HCT116 (cell line): Measurements from ENCODE around the gene BRD4. TPM values are rescaled to one million over a fixed set of nuclear protein-coding genes. Genes with fewer than 3 reads are reported as not detected.

Experiments
- ATAC-seq: fragments of 200-7000 bp; cut with Tn5 transposase; 2 replicates; pipeline ENCODE4 v1.9.1; 2020; ENCODE audit warnings: mild to moderate bottlenecking, moderate library complexity
- BruUV-seq: library from RNA; stranded (reverse); fragments of 400-500 nt; replicated peaks from 2 replicates; lab custom pipeline; 2021; lab: Mats Ljungman, UMichigan
- CTCF ChIA-PET: fragments of 300-600 bp; sonication (Branson Sonifier 250); formaldehyde crosslinking; loops from one replicate; lab custom pipeline; 2021; ENCODE audit warnings: antibody characterized with exemption; lab: Charles Lee
- POLR2A ChIA-PET: fragments of 300-600, 350-600 bp; sonication (Branson Sonifier 250); formaldehyde crosslinking; loops from one replicate; lab custom pipeline; 2021; ENCODE audit warnings: antibody characterized with exemption; lab: Charles Lee
- RAD21 ChIA-PET, 2 experiments: fragments of 300-600 bp; sonication (Branson Sonifier 250); formaldehyde crosslinking; loops; one replicate each; lab custom pipeline; 2023; ENCODE audit warnings: low total read pairs in 2 of 2; ENCODE audit not compliant: uncharacterized antibody in 2 of 2, unreplicated experiment in 2 of 2, low non-redundant PET in 1 of 2; lab: Charles Lee
- DNase-seq: peaks from one replicate; pipeline ENCODE4 v3.0.0-alpha.2; 2010; ENCODE audit warnings: low read depth, low spot score
- H2AFZ ChIP-seq: fragments of 200-600 bp; shearing (Covaris generic), sonication (generic); 2 replicates; pipeline ENCODE4 v1.6.1; 2017; ENCODE audit warnings: low read depth, mixed run types, mixed read lengths, antibody characterized with exemption, low read length; ENCODE audit not compliant: poor library complexity, severe bottlenecking
- H3K27ac ChIP-seq: 2 replicates; pipeline ENCODE4 v1.5.1; 2012; ENCODE audit warnings: low read depth, low read length
- H3K27me3 ChIP-seq: fragments of 200-600 bp; sonication (generic); 2 replicates; pipeline ENCODE4 v1.6.1; 2016; ENCODE audit warnings: mixed run types, low read length, mixed read lengths; ENCODE audit not compliant: insufficient read depth
- H3K36me3 ChIP-seq, 2 experiments: fragments of 200-500 bp in 1 of 2; fragments of 200-600 bp in 1 of 2; sonication (Bioruptor generic) in 1 of 2; sonication (generic) in 1 of 2; 2 replicates each; pipeline versions ENCODE4 v1.5.1 to v1.6.1; 2014 to 2016; ENCODE audit warnings: low read length in 2 of 2, inconsistent platforms in 1 of 2, mixed read lengths in 1 of 2, mixed run types in 1 of 2; ENCODE audit not compliant: insufficient read depth in 2 of 2, control insufficient read depth in 1 of 2
- H3K4me1 ChIP-seq, 2 experiments: fragments of 200-600 bp in 1 of 2; sonication (generic) in 1 of 2; 2 replicates each; pipeline versions ENCODE4 v1.5.1 to v1.6.1; 2012 to 2017; ENCODE audit warnings: low read length in 2 of 2, inconsistent platforms in 1 of 2, mild to moderate bottlenecking in 1 of 2, mixed read lengths in 1 of 2, mixed run types in 1 of 2, moderate library complexity in 1 of 2; ENCODE audit not compliant: insufficient read depth in 2 of 2, control insufficient read depth in 1 of 2
- H3K4me2 ChIP-seq: fragments of 200-600 bp; sonication (generic); 2 replicates; pipeline ENCODE4 v1.6.1; 2017; ENCODE audit warnings: mixed run types, low read length, mixed read lengths
- H3K4me3 ChIP-seq, 2 experiments: fragments of 200-600 bp in 1 of 2; sonication (generic) in 1 of 2; replicated peaks in 1 of 2; 2 replicates each; pipeline ENCODE4 v1.5.1; 2011 to 2016; ENCODE audit warnings: low read length in 2 of 2, control low read depth in 1 of 2, low read depth in 1 of 2, mild to moderate bottlenecking in 1 of 2, mixed read lengths in 1 of 2, mixed run types in 1 of 2
- H3K79me2 ChIP-seq: fragments of 200-600 bp; sonication (generic); 2 replicates; pipeline ENCODE4 v1.6.1; 2017; ENCODE audit warnings: mild to moderate bottlenecking, mixed run types, low read length, moderate library complexity, mixed read lengths; ENCODE audit not compliant: insufficient read depth
- H3K9ac ChIP-seq: fragments of 200-600 bp; sonication (generic); 2 replicates; pipeline ENCODE4 v1.6.1; 2016; ENCODE audit warnings: low read length, mixed read lengths
- H3K9me2 ChIP-seq: fragments of 200-600 bp; sonication (generic), shearing (Covaris generic); 2 replicates; pipeline ENCODE4 v1.6.1; 2017; ENCODE audit warnings: mixed run types, mild to moderate bottlenecking, moderate library complexity; ENCODE audit not compliant: insufficient read depth
- H3K9me3 ChIP-seq, 2 experiments: fragments of 200-500 bp in 1 of 2; fragments of 200-600 bp in 1 of 2; sonication (Bioruptor generic) in 1 of 2; sonication (generic) in 1 of 2; 2 replicates each; pipeline ENCODE4 v1.6.1; 2014 to 2017; ENCODE audit warnings: low read length in 2 of 2, mixed read lengths in 2 of 2, inconsistent platforms in 1 of 2, low read depth in 1 of 2, mild to moderate bottlenecking in 1 of 2, mixed run types in 1 of 2, moderate library complexity in 1 of 2; ENCODE audit not compliant: control insufficient read depth in 1 of 2, insufficient read depth in 1 of 2
- H4K20me1 ChIP-seq: fragments of 200-600 bp; sonication (generic), shearing (Covaris generic); 2 replicates; pipeline ENCODE4 v1.6.1; 2017; ENCODE audit warnings: mixed run types, mild to moderate bottlenecking, moderate library complexity; ENCODE audit not compliant: insufficient read depth
- JUND ChIP-seq: IDR thresholded peaks from 2 replicates; pipeline ENCODE4 v1.6.1; 2012
- POLR2A ChIP-seq: IDR thresholded peaks from 2 replicates; pipeline ENCODE4 v1.7.0; 2011; ENCODE audit warnings: borderline replicate concordance; ENCODE audit not compliant: insufficient read depth, insufficient read length; ENCODE audit errors: extremely low read depth
- RAD21 ChIP-seq: IDR thresholded peaks from 2 replicates; pipeline ENCODE4 v1.6.1; 2012; ENCODE audit warnings: low read depth, mild to moderate bottlenecking
- ZFX ChIP-seq: fragments of 450-650 bp; IDR thresholded peaks from 2 replicates; pipeline ENCODE4 v1.6.1; 2017
- ZNF274 ChIP-seq: fragments of 200-500 bp; sonication (Bioruptor generic); IDR thresholded peaks from 2 replicates; pipeline ENCODE4 v1.6.1; 2014; ENCODE audit warnings: mild to moderate bottlenecking, low read depth, low read length, inconsistent platforms
- intact Hi-C: fragments of 100-400 bp; cut with micrococcal nuclease; formaldehyde crosslinking; loops from 2 replicates; pipeline ENCODE4 v1.10.0; 2022
- total RNA-seq: library from RNA; stranded (reverse); gene quantifications from one replicate; pipeline ENCODE4 v1.2.1, GENCODE V29; 2021; ENCODE audit not compliant: unreplicated experiment
- TF ChIP-seq, protein P1 (sequence below): IDR thresholded peaks from 2 replicates; pipeline ENCODE4 v1.6.1; 2011; ENCODE audit warnings: mild to moderate bottlenecking, low read length, moderate library complexity; ENCODE audit not compliant: insufficient replicate concordance; ENCODE audit errors: extremely low read depth
- TF ChIP-seq, protein P2 (sequence below): IDR thresholded peaks from 2 replicates; pipeline ENCODE4 v1.6.1; 2012; ENCODE audit warnings: low read depth

Gene BRD4
- total RNA-seq, 1 experiment from 2014 or later: 52.9 TPM

DNA sequence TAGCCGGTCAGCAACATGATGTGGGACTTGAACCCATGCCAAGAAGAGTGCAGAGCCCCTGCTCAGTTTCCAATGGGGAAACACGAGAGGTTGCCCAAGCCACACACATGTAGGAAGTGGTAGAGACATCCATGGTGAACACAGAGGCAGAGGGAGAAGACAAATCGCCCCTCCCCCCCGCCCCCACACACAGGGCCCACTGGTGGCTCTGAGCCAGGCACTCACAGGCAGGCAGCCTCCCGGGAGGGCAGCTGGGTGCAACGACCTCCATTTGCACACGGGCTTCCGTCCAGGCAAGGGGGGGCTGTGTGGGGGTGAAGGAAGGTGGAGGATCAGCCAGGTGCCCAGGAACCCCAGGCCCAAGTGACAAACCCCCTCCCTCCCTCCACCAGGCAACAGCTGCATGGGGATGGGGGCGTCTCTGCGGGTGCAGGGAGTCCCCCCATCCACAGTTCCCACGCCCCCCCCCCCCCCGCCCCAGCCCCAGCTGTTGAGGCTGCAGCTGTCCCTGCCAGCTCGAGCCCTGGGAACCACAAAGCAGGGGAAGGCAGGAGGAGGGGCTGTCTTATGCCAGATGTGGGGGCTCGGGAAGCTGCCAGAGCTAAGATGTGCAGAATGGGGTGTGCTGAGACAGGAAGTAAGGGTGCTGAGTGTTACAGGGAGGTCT is 134.9 kb downstream of the BRD4 start:
- H3K27ac ChIP-seq: no peak overlapping the region

More for the DNA sequence above, 134.9 kb downstream of the BRD4 start:
- ChIA-PET RAD21 (no interaction called here), CTCF (no interaction called here), POLR2A (no interaction called here)
- Histone ChIP-seq H3K9me2 (no peaks in the 10 kb centered on the region), H4K20me1 (no peaks in the 10 kb centered on the region), H3K9me3 (no peaks in the 10 kb centered on the region), H3K9ac (no peak overlapping the region), H3K4me3 (no peak overlapping the region), H3K79me2 (no peaks in the 10 kb centered on the region), H3K4me1 (peaks cover 24 to 45% of the 10 kb centered on the region in 2 experiments), H3K4me2 (no peak overlapping the region), H3K36me3 (peaks cover 0 to 6% of the 10 kb centered on the region in 2 experiments; a peak in 2 of 4 replicates), H3K27me3 (no peaks in the 10 kb centered on the region), H2AFZ (no peak overlapping the region)
- BruUV-seq: no TSS peak
- intact Hi-C loops: no loop called here
- TF ChIP-seq, protein P1, sequence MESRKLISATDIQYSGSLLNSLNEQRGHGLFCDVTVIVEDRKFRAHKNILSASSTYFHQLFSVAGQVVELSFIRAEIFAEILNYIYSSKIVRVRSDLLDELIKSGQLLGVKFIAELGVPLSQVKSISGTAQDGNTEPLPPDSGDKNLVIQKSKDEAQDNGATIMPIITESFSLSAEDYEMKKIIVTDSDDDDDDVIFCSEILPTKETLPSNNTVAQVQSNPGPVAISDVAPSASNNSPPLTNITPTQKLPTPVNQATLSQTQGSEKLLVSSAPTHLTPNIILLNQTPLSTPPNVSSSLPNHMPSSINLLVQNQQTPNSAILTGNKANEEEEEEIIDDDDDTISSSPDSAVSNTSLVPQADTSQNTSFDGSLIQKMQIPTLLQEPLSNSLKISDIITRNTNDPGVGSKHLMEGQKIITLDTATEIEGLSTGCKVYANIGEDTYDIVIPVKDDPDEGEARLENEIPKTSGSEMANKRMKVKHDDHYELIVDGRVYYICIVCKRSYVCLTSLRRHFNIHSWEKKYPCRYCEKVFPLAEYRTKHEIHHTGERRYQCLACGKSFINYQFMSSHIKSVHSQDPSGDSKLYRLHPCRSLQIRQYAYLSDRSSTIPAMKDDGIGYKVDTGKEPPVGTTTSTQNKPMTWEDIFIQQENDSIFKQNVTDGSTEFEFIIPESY: no peak
- TF ChIP-seq ZNF274 (no peak), JUND (no peak), RAD21 (no peak), POLR2A (no peak), ZFX (no peak)
- TF ChIP-seq, protein P2, sequence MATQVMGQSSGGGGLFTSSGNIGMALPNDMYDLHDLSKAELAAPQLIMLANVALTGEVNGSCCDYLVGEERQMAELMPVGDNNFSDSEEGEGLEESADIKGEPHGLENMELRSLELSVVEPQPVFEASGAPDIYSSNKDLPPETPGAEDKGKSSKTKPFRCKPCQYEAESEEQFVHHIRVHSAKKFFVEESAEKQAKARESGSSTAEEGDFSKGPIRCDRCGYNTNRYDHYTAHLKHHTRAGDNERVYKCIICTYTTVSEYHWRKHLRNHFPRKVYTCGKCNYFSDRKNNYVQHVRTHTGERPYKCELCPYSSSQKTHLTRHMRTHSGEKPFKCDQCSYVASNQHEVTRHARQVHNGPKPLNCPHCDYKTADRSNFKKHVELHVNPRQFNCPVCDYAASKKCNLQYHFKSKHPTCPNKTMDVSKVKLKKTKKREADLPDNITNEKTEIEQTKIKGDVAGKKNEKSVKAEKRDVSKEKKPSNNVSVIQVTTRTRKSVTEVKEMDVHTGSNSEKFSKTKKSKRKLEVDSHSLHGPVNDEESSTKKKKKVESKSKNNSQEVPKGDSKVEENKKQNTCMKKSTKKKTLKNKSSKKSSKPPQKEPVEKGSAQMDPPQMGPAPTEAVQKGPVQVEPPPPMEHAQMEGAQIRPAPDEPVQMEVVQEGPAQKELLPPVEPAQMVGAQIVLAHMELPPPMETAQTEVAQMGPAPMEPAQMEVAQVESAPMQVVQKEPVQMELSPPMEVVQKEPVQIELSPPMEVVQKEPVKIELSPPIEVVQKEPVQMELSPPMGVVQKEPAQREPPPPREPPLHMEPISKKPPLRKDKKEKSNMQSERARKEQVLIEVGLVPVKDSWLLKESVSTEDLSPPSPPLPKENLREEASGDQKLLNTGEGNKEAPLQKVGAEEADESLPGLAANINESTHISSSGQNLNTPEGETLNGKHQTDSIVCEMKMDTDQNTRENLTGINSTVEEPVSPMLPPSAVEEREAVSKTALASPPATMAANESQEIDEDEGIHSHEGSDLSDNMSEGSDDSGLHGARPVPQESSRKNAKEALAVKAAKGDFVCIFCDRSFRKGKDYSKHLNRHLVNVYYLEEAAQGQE: no peak
- DNase-seq: no peak
- ATAC-seq: no peak
